ENCODE results near the gene GDPD2.

The GDPD2 gene

GRCh38 chrX:70455366-70456202, 32.5 kb downstream of the GDPD2 start:
- Histone ChIP-seq H3K36me3 (ENCODE audit: control insufficient read depth, low read depth, low read length) (peaks cover 9% of the 10 kb centered on the region), H3K9ac (ENCODE audit: low read length) (peak overlapping the region; percentile 80), H3K27ac (ENCODE audit: low read length) (peak overlapping the region; percentile 63), H3K27me3 (ENCODE audit: control insufficient read depth, insufficient read depth, low read length) (no peaks in the 10 kb centered on the region), H3K4me1 (ENCODE audit: control insufficient read depth, low read depth, low read length) (no peaks in the 10 kb centered on the region), H3K9me3 (ENCODE audit: control insufficient read depth, low read depth, low read length) (no peaks in the 10 kb centered on the region), H3K4me3 (ENCODE audit: low read length) (peak overlapping the region; percentile 65)

- Histone ChIP-seq H3K9ac (ENCODE audit: low read length) (peak overlapping the region; percentile 80), H3K27ac (ENCODE audit: low read length) (peak overlapping the region; percentile 9)
Measured at GRCh38 chrX:70456256-70456655, 33.1 kb downstream of the GDPD2 start.

GRCh38 chrX:70461026-70461425, 37.9 kb downstream of the GDPD2 start:
- H3K36me3 ChIP-seq (ENCODE audit: control insufficient read depth, low read depth, low read length): peaks cover 11% of the 10 kb centered on the region
- H3K27me3 ChIP-seq (ENCODE audit: control insufficient read depth, insufficient read depth, low read length): no peaks in the 10 kb centered on the region
- H3K9me3 ChIP-seq (ENCODE audit: control insufficient read depth, low read depth, low read length): no peaks in the 10 kb centered on the region
- H3K4me1 ChIP-seq (ENCODE audit: control insufficient read depth, low read depth, low read length): no peaks in the 10 kb centered on the region
- H3K9ac ChIP-seq (ENCODE audit: low read length): no peak overlapping the region
- H3K27ac ChIP-seq (ENCODE audit: low read length): no peak overlapping the region
- no peak overlapping the region for H3K4me3 ChIP-seq (ENCODE audit: low read length)

More at GRCh38 chrX:70456256-70456655, 33.1 kb downstream of the GDPD2 start:
- H3K9me3 ChIP-seq (ENCODE audit: control insufficient read depth, low read depth, low read length): no peaks in the 10 kb centered on the region
- H3K36me3 ChIP-seq (ENCODE audit: control insufficient read depth, low read depth, low read length): peaks cover 11% of the 10 kb centered on the region
- H3K27me3 ChIP-seq (ENCODE audit: control insufficient read depth, insufficient read depth, low read length): no peaks in the 10 kb centered on the region
- peak overlapping the region; percentile 65 for H3K4me3 ChIP-seq (ENCODE audit: low read length)
- H3K4me1 ChIP-seq (ENCODE audit: control insufficient read depth, low read depth, low read length): no peaks in the 10 kb centered on the region

DNA sequence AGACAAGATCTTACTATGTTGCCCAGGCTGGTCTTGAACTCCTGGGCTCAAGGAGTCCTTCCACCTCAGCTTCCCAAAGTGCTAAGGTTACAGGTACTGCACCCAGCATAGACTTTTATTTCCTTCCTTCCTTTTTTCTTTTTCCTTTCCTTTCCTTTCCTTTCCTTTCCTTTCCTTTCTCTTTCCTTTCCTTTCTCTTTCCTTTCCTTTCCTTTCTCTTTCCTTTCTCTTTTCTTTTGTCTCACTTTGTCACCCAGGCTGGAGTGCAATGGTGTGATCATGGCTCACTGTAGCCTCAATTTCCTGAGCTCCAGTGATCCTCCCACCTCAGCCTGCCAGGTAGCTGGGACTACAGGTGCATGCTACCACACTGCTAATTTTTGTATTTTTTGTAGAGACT, 40.9 kb downstream of the GDPD2 start:
- Histone ChIP-seq H3K4me3 (ENCODE audit: low read length) (no peak overlapping the region), H3K27ac (ENCODE audit: low read length) (no peak overlapping the region), H3K4me1 (ENCODE audit: control insufficient read depth, low read depth, low read length) (no peaks in the 10 kb centered on the region), H3K27me3 (ENCODE audit: control insufficient read depth, insufficient read depth, low read length) (no peaks in the 10 kb centered on the region), H3K9me3 (ENCODE audit: control insufficient read depth, low read depth, low read length) (no peaks in the 10 kb centered on the region), H3K9ac (ENCODE audit: low read length) (no peak overlapping the region), H3K36me3 (ENCODE audit: control insufficient read depth, low read depth, low read length) (peaks cover 10% of the 10 kb centered on the region)

- no peaks in the 10 kb centered on the region for H3K36me3 ChIP-seq (ENCODE audit: control insufficient read depth, low read depth, low read length)
- no peaks in the 10 kb centered on the region for H3K27me3 ChIP-seq (ENCODE audit: control insufficient read depth, insufficient read depth, low read length)
- no peak overlapping the region for H3K9ac ChIP-seq (ENCODE audit: low read length)
- no peak overlapping the region for H3K27ac ChIP-seq (ENCODE audit: low read length)
- no peak overlapping the region for H3K4me3 ChIP-seq (ENCODE audit: low read length)
- H3K4me1 ChIP-seq (ENCODE audit: control insufficient read depth, low read depth, low read length): no peaks in the 10 kb centered on the region
- no peaks in the 10 kb centered on the region for H3K9me3 ChIP-seq (ENCODE audit: control insufficient read depth, low read depth, low read length)
Measured at GRCh38 chrX:70466968-70467367, 43.9 kb downstream of the GDPD2 start.

- H3K36me3 ChIP-seq (ENCODE audit: control insufficient read depth, low read depth, low read length): no peaks in the 10 kb centered on the region
- no peaks in the 10 kb centered on the region for H3K4me1 ChIP-seq (ENCODE audit: control insufficient read depth, low read depth, low read length)
- no peak overlapping the region for H3K27ac ChIP-seq (ENCODE audit: low read length)
- H3K9ac ChIP-seq (ENCODE audit: low read length): no peak overlapping the region
- no peak overlapping the region for H3K4me3 ChIP-seq (ENCODE audit: low read length)
- peaks cover 9% of the 10 kb centered on the region for H3K9me3 ChIP-seq (ENCODE audit: control insufficient read depth, low read depth, low read length)
- H3K27me3 ChIP-seq (ENCODE audit: control insufficient read depth, insufficient read depth, low read length): no peaks in the 10 kb centered on the region
Measured at GRCh38 chrX:70468709-70469108, 45.6 kb downstream of the GDPD2 start.

- no peaks in the 10 kb centered on the region for H3K36me3 ChIP-seq (ENCODE audit: control insufficient read depth, low read depth, low read length)
- peaks cover 6% of the 10 kb centered on the region for H3K4me1 ChIP-seq (ENCODE audit: control insufficient read depth, low read depth, low read length)
- H3K27ac ChIP-seq (ENCODE audit: low read length): no peak overlapping the region
- peaks cover 9% of the 10 kb centered on the region for H3K9me3 ChIP-seq (ENCODE audit: control insufficient read depth, low read depth, low read length)
- H3K4me3 ChIP-seq (ENCODE audit: low read length): no peak overlapping the region
- no peaks in the 10 kb centered on the region for H3K27me3 ChIP-seq (ENCODE audit: control insufficient read depth, insufficient read depth, low read length)
- no peak overlapping the region for H3K9ac ChIP-seq (ENCODE audit: low read length)
Measured at GRCh38 chrX:70470850-70471289, 47.8 kb downstream of the GDPD2 start.

DNA sequence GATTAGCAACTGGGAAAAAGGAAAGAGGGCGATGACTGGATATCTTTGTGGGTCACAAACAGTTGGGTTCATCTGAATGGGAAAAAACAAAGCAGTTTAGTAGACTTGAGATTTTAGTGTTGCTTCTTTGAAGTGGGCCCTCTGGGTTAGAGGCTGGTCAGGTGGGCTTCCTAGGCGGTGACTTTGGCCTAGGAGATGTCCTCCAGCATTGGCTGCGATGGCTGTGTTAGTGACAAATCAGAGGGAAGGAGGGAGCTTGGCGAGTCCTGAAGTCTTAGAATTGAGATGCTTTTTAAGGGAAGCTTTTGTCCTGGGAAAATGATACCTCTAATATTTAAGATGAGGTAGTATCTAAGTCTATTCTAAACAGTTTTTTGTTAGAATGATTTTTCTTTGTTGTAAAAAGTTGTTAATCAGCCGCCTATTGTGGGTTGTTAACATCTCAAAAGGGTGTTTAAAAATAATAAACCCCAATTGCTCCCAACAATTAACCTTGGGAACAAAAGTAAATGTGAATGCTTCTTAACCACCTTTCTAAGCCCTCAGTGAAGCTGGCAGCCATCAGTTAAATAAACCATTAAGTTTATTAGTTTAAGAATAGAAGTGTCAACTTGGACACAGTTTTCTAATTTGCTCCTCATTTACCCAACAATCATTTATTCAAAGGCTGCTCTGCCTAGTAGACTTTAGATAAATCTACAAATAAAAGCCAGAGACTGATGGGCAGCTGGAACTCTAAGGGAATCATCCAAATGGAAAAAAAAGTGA, 53.2 kb downstream of the GDPD2 start:
- Histone ChIP-seq H3K27me3 (ENCODE audit: control insufficient read depth, insufficient read depth, low read length) (no peaks in the 10 kb centered on the region), H3K9ac (ENCODE audit: low read length) (peak overlapping the region; percentile 30), H3K4me1 (ENCODE audit: control insufficient read depth, low read depth, low read length) (peaks cover 47% of the 10 kb centered on the region), H3K9me3 (ENCODE audit: control insufficient read depth, low read depth, low read length) (peaks cover 17% of the 10 kb centered on the region), H3K36me3 (ENCODE audit: control insufficient read depth, low read depth, low read length) (peaks cover 5% of the 10 kb centered on the region), H3K27ac (ENCODE audit: low read length) (no peak overlapping the region), H3K4me3 (ENCODE audit: low read length) (peak overlapping the region; percentile 2)

GRCh38 chrX:70476934-70477733, 54.0 kb downstream of the GDPD2 start:
- H3K27ac ChIP-seq (ENCODE audit: low read length): no peak overlapping the region

GRCh38 chrX:70477734-70478075, 54.6 kb downstream of the GDPD2 start:
- Histone ChIP-seq H3K27me3 (ENCODE audit: control insufficient read depth, insufficient read depth, low read length) (no peaks in the 10 kb centered on the region), H3K4me1 (ENCODE audit: control insufficient read depth, low read depth, low read length) (peaks cover 47% of the 10 kb centered on the region), H3K9ac (ENCODE audit: low read length) (no peak overlapping the region), H3K36me3 (ENCODE audit: control insufficient read depth, low read depth, low read length) (peaks cover 12% of the 10 kb centered on the region), H3K27ac (ENCODE audit: low read length) (no peak overlapping the region), H3K9me3 (ENCODE audit: control insufficient read depth, low read depth, low read length) (peaks cover 14% of the 10 kb centered on the region), H3K4me3 (ENCODE audit: low read length) (peak overlapping the region; percentile 2)

More at GRCh38 chrX:70476934-70477733, 54.0 kb downstream of the GDPD2 start:
- Histone ChIP-seq H3K9ac (ENCODE audit: low read length) (peak overlapping the region; percentile 30), H3K4me1 (ENCODE audit: control insufficient read depth, low read depth, low read length) (peaks cover 47% of the 10 kb centered on the region), H3K27me3 (ENCODE audit: control insufficient read depth, insufficient read depth, low read length) (no peaks in the 10 kb centered on the region), H3K9me3 (ENCODE audit: control insufficient read depth, low read depth, low read length) (peaks cover 17% of the 10 kb centered on the region), H3K4me3 (ENCODE audit: low read length) (peak overlapping the region; percentile 2), H3K36me3 (ENCODE audit: control insufficient read depth, low read depth, low read length) (peaks cover 12% of the 10 kb centered on the region)
